ENCODE data around the gene WWOX.

DNA sequence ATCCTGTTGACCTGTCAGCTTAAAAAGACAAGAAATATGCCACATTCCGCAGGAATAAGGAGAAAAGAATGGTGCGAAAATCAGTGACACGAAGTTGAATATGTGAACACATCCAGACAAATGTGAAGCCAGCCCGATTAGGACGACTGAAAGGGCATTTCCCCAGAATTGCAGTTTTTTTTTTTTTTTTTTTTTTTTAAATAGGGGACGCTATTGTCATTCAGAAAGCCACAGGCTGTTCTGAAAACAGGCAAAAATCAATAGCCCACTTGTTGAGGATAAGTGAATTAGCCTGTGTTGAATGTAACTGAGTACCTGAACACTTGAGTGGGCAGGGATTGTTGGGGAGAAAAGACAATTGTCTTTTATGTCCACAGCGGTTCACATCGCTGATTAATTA, 507.1 kb downstream of the WWOX start:
- TF ChIP-seq, protein P1, sequence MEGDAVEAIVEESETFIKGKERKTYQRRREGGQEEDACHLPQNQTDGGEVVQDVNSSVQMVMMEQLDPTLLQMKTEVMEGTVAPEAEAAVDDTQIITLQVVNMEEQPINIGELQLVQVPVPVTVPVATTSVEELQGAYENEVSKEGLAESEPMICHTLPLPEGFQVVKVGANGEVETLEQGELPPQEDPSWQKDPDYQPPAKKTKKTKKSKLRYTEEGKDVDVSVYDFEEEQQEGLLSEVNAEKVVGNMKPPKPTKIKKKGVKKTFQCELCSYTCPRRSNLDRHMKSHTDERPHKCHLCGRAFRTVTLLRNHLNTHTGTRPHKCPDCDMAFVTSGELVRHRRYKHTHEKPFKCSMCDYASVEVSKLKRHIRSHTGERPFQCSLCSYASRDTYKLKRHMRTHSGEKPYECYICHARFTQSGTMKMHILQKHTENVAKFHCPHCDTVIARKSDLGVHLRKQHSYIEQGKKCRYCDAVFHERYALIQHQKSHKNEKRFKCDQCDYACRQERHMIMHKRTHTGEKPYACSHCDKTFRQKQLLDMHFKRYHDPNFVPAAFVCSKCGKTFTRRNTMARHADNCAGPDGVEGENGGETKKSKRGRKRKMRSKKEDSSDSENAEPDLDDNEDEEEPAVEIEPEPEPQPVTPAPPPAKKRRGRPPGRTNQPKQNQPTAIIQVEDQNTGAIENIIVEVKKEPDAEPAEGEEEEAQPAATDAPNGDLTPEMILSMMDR (conservative IDR thresholded peaks at IDR 0.05; ENCODE audit: low read depth, low read length) = no peak
- TF ChIP-seq EZH2 (IDR thresholded peaks at IDR 0.05; ENCODE audit: low read length, unreplicated experiment) = no peak
